Thyroid gland (tissue), 4 donors: ENCODE measurements around the gene PRG3.

Experiments
- CTCF ChIP-seq, 6 experiments: fragments of 200-600 bp in 3 of 6; fragments of 450-650 bp in 3 of 6; sonication (generic) in 3 of 6; IDR thresholded peaks; one replicate each; pipeline ENCODE4 v1.5.1; 2016 to 2019; ENCODE audit warnings: antibody characterized with exemption in 6 of 6, mild to moderate bottlenecking in 2 of 6, inconsistent platforms in 1 of 6, moderate library complexity in 1 of 6
- POLR2A ChIP-seq, 2 donors: fragments of 450-650 bp; IDR thresholded peaks; one replicate each; pipeline ENCODE4 v1.6.1; 2017; ENCODE audit warnings: antibody characterized with exemption in 2 of 2, mild to moderate bottlenecking in 2 of 2, moderate library complexity in 1 of 2

- TF ChIP-seq CTCF (IDR thresholded peaks at IDR 0.05) (no peak), POLR2A (IDR thresholded peaks at IDR 0.05) (no peak)
Measured at GRCh38 chr11:57397394-57397990, 16.5 kb upstream of the PRG3 start.
